ENCODE results near the gene COL4A3.

DNA sequence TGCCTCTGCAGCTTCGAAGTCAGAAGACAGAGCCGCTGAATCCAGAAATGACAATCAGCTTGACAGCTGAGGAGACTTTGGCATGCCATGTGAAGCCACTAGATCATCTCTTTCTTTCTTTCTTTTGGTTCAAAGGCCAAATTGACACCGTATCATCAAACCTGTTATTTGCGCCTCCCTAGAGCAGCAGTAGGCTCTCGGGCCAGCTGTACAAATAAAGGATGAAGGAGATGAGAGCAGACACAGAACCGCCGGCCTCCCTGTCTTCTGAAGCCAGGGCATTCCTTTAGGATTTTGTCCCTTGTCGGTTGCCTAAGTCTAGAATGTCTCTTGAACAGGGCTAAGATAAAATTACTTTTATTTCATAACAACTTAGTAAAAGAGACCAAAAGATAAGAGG, 37.2 kb upstream of the COL4A3 start:
- no peak for TF ChIP-seq POLR2A (IDR thresholded peaks at IDR 0.05)
- no peak for TF ChIP-seq CTCF (IDR thresholded peaks at IDR 0.05)

Measured in thyroid gland (tissue), 4 donors.